ENCODE measurements around the gene NAV3. TPM values are rescaled to one million over a fixed set of nuclear protein-coding genes. Genes with fewer than 3 reads are reported as not detected.

Gene NAV3
- total and polyA plus RNA-seq, 9 of the 15 experiments (the other 6 are each of a cell fraction or from before 2014, with no cell fraction given), result 0.04 TPM; not detected in 8

DNA sequence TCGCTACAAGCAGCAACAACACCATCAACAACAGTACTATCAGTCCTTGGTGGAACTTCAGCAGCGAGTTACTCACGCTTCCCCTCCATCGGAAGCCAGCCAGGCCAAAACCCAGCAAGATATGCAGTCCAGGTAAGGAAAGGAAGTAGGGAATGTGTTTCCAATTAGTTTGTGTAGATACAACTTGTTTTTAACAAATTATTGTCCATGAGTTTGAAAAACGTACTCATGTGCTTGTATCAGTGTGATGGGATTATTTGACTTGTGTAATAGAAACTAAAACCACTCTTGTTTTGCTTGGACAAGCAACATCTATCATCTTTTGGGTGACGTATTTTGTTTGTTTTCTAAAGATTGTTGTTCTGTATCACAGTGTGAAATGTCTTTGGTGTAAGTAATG, 137.9 kb downstream of the NAV3 start:
- H3K79me2 ChIP-seq (ENCODE audit: control insufficient read depth, insufficient read depth, low read length), result no peaks in the 10 kb centered on the region
- H3K27me3 ChIP-seq (ENCODE audit: control insufficient read depth in 2 of 2, insufficient read depth in 2 of 2, low read length in 2 of 2), result no peaks in the 10 kb centered on the region
- no peak overlapping the region for H3K4me2 ChIP-seq (ENCODE audit: insufficient read depth, low read length)
- in situ Hi-C loops (cut with MboI) (no loop called here), intact Hi-C loops (cut with micrococcal nuclease) (no loop called here)
- ATAC-seq, result no peak
- H3K9ac ChIP-seq (ENCODE audit: insufficient read depth in 1 of 2, low read depth in 2 of 2, low read length in 2 of 2), result no peak overlapping the region
- H3K27ac ChIP-seq (ENCODE audit: extremely low read depth, low read depth, low read length), result no peak overlapping the region
- POLR2A ChIA-PET, result no interaction called here
- no peak for FAIRE-seq
- H3K4me3 ChIP-seq, result no peak overlapping the region
- no peaks in the 10 kb centered on the region for H3K9me1 ChIP-seq (ENCODE audit: control insufficient read depth, insufficient read depth, low read length)
- 0 out of 2 replicates have a peak, but pooled peaks cover 2% of the 10 kb centered on the region for H3K9me3 ChIP-seq (replicated peaks; ENCODE audit: control insufficient read depth, insufficient read depth, low read depth, low read length)
- no peaks in the 10 kb centered on the region for H3K4me1 ChIP-seq (replicated peaks in 1 of 2; ENCODE audit: control insufficient read depth in 2 of 2, insufficient read depth in 2 of 2, low read length in 2 of 2)
- CTCF ChIA-PET (ENCODE audit: low intra/inter-chr PET ratio), result no interaction called here
- H2AFZ ChIP-seq (ENCODE audit: low read depth, low read length), result no peak overlapping the region
- 1% methylated on average over 6 of the region's 6 CpGs for whole genome bisulfite sequencing (ENCODE audit: insufficient coverage, low coverage, missing lambda C conversion rate)
- H3K36me3 ChIP-seq (ENCODE audit: control insufficient read depth, insufficient read depth, low read length), result no peaks in the 10 kb centered on the region
- no TSS peak for BruUV-seq (replicated peaks)
- H4K20me1 ChIP-seq (replicated peaks; ENCODE audit: control insufficient read depth, insufficient read depth, low read length), result no peaks in the 10 kb centered on the region
- DNase-seq (ENCODE audit: extremely low read depth in 1 of 4, low spot score in 3 of 4), result no peak
- TF ChIP-seq, protein P1, sequence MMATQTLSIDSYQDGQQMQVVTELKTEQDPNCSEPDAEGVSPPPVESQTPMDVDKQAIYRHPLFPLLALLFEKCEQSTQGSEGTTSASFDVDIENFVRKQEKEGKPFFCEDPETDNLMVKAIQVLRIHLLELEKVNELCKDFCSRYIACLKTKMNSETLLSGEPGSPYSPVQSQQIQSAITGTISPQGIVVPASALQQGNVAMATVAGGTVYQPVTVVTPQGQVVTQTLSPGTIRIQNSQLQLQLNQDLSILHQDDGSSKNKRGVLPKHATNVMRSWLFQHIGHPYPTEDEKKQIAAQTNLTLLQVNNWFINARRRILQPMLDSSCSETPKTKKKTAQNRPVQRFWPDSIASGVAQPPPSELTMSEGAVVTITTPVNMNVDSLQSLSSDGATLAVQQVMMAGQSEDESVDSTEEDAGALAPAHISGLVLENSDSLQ (IDR thresholded peaks at IDR 0.05), result no peak
- TF ChIP-seq CREM (IDR thresholded peaks at IDR 0.05; ENCODE audit: low read depth), result no peak
- TF ChIP-seq POLR3G (IDR thresholded peaks at IDR 0.05; ENCODE audit: extremely low read depth, insufficient read length, insufficient replicate concordance), result no peak
- TF ChIP-seq GABPB1 (CRISPR knock-in tag; IDR thresholded peaks at IDR 0.05), result no peak
- TF ChIP-seq PHF21A (IDR thresholded peaks at IDR 0.05; ENCODE audit: borderline replicate concordance, low read depth), result no peak
- no peak for TF ChIP-seq OTX1 (CRISPR knock-in tag; IDR thresholded peaks at IDR 0.05)
- no peak for TF ChIP-seq MCM3 (IDR thresholded peaks at IDR 0.05)
- TF ChIP-seq GTF2E2 (tag; IDR thresholded peaks at IDR 0.05), result no peak
- TF ChIP-seq SREBF2 (CRISPR knock-in tag; IDR thresholded peaks at IDR 0.05), result no peak
- TF ChIP-seq C11orf30 (IDR thresholded peaks at IDR 0.05; ENCODE audit: low read depth), result no peak
- TF ChIP-seq SREBF1 (IDR thresholded peaks at IDR 0.05; ENCODE audit: borderline replicate concordance, low read depth, low read length), result no peak
- no peak for TF ChIP-seq HNRNPK (IDR thresholded peaks at IDR 0.05; ENCODE audit: low read depth, low read length, poor library complexity, severe bottlenecking)
- TF ChIP-seq ZNF197 (CRISPR knock-in tag; IDR thresholded peaks at IDR 0.05; ENCODE audit: low read depth), result no peak
- TF ChIP-seq ZNF445 (CRISPR knock-in tag; IDR thresholded peaks at IDR 0.05; ENCODE audit: low read depth), result no peak
